ENCODE measurements around the gene PPP1R1B.

The PPP1R1B gene

DNA sequence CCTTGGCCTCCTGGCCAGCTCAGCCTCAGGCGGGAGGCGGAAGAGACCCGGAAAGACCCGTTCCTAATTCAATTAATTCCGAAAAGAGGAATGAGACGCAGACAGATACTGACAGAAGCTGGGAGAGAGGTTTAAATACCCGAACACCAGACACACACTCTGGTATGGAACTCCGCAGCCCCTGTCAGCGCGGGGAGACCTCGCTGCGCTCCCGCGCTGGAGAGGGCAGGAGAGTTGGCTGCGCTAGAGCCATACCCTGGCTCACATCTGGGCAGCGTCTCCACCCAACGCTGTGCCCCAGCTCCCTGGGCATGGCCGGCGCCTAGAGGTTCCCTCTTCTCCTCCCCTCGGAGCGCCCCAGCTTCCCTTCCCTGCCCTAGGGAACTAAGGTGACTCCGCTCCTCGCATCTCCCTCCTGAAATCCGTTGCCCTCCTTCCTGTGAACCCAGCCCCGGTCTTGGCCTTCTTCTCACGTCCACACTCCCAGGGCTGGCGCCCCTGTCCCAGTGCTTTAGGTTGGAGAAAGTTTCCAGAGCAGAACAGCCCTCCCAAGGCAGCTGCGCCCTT lies 27.0 kb upstream of the PPP1R1B start:
- DNase-seq (ENCODE audit: extremely low spot score, insufficient read length, low read depth) (no peak), FAIRE-seq (no peak)

- DNase-seq (ENCODE audit: extremely low spot score, insufficient read length, low read depth) = no peak
- no peak for FAIRE-seq
Measured at GRCh38 chr17:39600288-39600996, 26.3 kb upstream of the PPP1R1B start.

- FAIRE-seq = no peak
- DNase-seq (ENCODE audit: extremely low spot score, insufficient read length, low read depth) = no peak
Measured at GRCh38 chr17:39600997-39601597, 25.7 kb upstream of the PPP1R1B start.

- FAIRE-seq (no peak), DNase-seq (ENCODE audit: extremely low spot score, insufficient read length, low read depth) (no peak)
Measured at GRCh38 chr17:39601758-39602532, 24.8 kb upstream of the PPP1R1B start.

- FAIRE-seq (no peak), DNase-seq (ENCODE audit: extremely low spot score, insufficient read length, low read depth) (no peak)
Measured at GRCh38 chr17:39602533-39603303, 24.0 kb upstream of the PPP1R1B start.

DNA sequence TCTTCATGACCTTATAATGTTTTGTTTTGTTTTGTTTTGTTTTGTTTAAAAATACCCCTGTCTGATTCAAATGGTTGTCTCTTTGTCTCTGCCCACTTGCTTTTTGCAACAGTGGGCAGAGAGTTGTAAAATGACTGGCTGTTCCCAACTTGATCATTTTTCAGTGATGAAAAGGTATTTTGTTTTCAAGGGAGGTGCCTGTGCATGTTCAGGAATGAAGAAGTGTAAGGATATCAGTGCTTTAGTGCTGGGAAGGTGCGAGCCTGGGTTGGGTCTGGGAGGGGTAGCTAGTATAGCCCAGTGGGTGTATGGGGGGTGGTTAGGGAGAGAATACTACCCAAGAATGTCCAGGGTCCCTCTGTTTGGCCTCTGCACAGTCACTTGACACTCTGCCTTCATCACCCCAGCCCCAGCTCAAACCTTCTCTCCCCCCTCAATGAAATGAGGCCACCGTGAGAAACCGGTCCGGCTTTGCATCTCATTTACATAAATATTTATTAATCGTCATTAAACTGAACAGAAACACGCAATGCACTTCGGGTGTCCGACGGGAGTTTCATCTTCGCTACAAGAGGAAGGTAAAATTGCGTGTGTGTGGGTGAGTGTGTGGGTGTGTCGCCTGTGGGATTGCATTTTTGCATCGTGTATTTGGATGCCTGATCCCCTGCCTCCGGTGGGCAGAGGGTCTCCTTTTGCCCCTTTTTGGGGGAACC lies 23.3 kb upstream of the PPP1R1B start:
- FAIRE-seq (no peak), DNase-seq (ENCODE audit: extremely low spot score, insufficient read length, low read depth) (no peak)

GRCh38 chr17:39604911-39605491 lies 21.8 kb upstream of the PPP1R1B start:
- no peak for FAIRE-seq

DNA sequence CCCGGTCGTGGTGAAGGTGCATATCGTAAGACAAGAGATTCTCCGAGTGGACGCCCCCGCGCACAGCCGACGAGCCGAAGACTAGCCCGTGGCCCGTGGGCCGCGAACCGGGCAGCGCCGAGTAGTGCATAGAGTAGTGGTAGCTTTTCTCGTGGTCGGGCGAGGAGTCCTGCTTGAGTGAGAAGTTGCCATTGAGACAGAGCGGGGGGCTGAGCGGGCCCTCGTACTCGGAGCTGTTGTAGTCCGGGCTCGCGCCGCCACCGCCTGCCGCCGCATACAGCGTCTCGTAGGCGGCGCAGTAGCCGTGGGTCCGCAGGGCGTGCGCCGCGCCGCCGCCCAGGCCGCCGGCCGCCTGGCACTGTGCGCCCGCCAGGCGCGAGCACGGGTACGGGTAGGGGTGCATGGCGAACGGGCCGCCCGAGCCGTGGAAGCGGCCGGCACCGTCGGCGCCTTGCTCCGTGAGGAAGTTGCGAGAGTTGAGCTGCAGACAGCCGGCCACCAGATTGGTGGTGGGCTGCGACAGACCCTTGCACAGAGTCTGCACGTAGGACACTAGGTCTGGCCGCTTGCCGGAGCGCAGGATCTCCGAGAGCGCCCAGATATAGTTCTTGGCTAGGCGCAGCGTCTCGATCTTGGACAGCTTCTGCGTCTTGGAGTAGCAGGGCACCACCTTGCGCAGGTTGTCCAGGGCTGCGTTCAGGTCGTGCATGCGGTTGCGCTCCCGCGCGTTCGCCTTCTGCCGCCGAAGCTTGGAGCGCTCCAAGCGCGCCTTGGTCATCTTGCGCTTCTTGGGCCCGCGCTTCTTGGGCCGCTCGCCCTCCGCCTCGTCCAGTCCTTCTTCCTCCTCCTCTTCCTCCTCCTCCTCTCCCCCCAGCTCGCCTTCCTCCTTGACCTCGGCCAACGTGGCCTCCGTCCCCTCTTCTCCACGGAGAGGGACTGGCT lies 21.0 kb upstream of the PPP1R1B start:
- DNase-seq (ENCODE audit: extremely low spot score, insufficient read length, low read depth) = no peak

More at GRCh38 chr17:39604911-39605491, 21.8 kb upstream of the PPP1R1B start:
- DNase-seq (ENCODE audit: extremely low spot score, insufficient read length, low read depth) = no peak

GRCh38 chr17:39606434-39607056 lies 20.2 kb upstream of the PPP1R1B start:
- FAIRE-seq (no peak), DNase-seq (ENCODE audit: extremely low spot score, insufficient read length, low read depth) (no peak)

More for the DNA sequence above, 21.0 kb upstream of the PPP1R1B start:
- FAIRE-seq = no peak

DNA sequence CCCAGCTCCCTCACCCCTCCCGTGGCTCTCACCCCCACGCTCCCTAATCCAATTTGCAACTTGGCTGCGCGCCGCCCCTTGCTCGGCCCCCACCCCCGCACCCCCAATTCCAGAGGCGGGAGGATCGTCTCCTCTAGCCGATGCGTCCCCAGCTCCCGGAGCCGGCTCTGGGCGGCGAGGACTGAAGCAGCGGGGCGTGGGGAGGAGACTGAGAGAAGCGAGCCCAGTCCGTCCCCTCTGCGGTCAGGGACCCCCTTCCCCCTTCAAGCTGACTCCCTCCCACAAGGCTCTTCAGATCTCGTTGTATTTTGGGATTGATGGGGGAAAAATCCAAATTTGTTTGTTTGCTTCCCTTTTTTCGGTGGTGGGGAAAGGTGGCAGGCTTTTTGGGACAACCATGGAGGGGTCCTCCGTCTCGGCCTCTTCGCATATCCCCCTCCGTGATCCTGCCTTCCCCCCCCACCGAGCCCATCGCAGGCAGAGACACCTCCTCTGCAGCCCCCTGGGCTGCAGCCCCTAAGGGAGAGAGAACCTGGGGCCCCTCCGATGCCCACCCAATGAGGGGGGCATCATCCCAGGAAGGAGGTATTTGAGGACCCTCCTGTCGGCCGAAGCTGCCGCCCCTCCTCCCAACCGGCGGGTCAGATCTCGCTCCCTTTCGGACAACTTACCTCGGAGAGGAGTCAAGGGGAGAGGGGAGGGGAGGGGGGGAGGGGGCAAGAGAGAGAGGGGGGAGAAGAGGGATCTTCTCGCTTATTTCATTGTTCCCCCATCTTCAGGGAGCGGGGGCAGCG lies 19.5 kb upstream of the PPP1R1B start:
- FAIRE-seq = no peak

DNA sequence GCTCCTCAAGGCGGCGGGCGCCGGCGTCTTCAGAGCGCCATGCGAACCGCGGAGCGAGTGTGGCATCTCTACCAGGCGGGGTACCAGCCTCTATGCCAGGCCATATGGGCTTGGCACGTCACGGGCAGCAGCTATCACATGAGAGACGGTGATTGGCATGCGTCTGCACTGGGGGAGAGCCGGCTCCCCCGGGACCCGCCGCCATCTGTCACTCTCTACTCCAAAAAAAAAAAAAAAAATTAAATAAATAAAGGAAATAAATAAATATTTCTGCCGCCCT lies 19.0 kb upstream of the PPP1R1B start, which contains the start of gene NEUROD2:
TSS of gene NEUROD2 (minus strand) at position 70 of the 280 bp plus-strand sequence. CDS start 1,321 bp downstream, outside the sequence.
- FAIRE-seq (no peak), DNase-seq (ENCODE audit: extremely low spot score, insufficient read length, low read depth) (no peak)

More for the DNA sequence above, 19.5 kb upstream of the PPP1R1B start:
- DNase-seq (ENCODE audit: extremely low spot score, insufficient read length, low read depth) = no peak

DNA sequence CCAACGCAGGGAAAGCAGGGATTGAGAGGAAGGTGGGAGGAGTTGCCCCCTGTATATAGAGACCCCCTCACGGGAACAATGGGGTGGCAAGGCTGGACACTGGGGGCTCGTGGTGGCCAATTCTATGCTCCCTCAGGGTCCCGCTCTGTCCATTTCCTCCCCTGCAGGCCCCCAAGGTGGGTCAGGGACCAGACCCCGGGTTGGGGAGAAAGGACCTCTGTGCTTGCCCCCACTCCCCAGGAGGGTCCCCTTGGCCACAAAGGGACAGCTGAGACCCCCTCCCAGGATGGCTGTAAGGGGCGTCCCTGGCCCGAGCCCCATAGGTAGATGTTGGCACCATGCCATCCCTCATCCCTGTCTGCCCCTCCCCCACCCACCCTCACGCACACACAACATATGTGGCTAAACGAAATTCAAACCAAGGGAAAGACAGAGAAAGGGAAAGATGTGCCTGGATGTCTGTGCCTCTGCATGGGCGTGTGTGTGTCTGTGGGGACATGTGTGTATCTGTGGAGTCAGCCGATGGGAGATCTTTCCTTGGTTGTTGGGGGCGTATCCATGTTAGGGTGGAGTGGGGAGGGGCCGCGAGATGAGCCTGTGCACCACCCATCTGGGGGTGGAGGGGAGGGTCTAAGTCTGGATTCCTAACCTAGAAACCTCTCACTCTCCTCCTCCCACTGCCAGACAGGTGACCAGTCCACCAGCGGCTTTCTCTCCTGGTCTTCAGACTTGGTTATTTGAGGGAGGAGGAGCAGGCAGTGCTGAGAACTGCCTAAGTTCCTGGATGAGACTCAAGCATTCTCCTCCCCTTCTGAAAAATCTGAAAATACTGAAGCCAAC lies 18.4 kb upstream of the PPP1R1B start:
- no peak for FAIRE-seq
- no peak for DNase-seq (ENCODE audit: extremely low spot score, insufficient read length, low read depth)

GRCh38 chr17:39609416-39610025 lies 17.2 kb upstream of the PPP1R1B start:
- DNase-seq (ENCODE audit: extremely low spot score, insufficient read length, low read depth) (no peak), FAIRE-seq (no peak)

DNA sequence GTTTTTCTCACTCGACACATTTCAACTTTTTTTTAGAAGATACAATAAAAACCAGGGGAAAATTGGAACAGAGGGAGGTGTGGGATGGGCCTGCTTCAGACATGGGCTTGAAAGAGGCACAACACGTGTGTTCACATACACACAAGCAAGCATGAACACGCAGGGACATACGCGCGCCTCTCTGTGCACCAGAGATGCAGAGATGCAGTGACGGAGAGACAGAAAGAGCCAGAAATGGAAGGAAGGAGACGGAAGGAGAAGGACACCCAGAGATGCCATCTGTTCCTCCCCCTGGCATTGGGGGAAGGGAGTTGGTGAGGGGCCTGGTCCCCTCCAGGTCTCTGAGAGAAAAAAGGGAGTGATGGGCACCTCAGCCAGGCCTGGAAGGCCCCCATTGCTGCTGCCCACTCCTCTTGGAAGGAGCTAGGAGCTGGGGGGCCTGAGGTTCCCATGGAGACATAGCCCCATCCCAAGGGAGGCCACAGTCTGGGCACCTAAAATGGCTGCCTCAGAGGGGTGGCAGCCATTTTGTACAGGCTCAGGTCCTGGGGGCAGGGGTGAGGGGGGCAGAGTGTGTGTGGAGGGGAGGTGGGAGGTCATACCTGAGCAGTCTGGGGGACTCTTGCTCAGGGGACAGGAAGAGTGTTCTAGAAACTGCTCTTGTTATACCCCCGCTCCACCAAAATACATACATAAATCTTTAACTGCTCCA lies 15.2 kb upstream of the PPP1R1B start:
- no peak for DNase-seq (ENCODE audit: extremely low spot score, insufficient read length, low read depth)

More for the DNA sequence above, 15.2 kb upstream of the PPP1R1B start:
- no peak for FAIRE-seq

All from GM18507 (cell line).